GM12875 (cell line): ENCODE data around the gene XRCC4.

Source experiments
- H3K4me3 ChIP-seq: one replicate; pipeline ENCODE4 v1.5.1; 2011; ENCODE audit warnings: low read depth, low read length, control low read depth
- CTCF ChIP-seq: IDR thresholded peaks from 2 replicates; pipeline ENCODE4 v1.5.1; 2011; ENCODE audit warnings: low read depth, mild to moderate bottlenecking, control low read depth, inconsistent platforms, low read length, moderate library complexity, borderline replicate concordance; ENCODE audit not compliant: insufficient read depth

Gene XRCC4

GRCh38 chr5:83173826-83174225 is 96.5 kb downstream of the XRCC4 start:
- H3K4me3 ChIP-seq = no peak overlapping the region
- TF ChIP-seq CTCF = no peak

DNA sequence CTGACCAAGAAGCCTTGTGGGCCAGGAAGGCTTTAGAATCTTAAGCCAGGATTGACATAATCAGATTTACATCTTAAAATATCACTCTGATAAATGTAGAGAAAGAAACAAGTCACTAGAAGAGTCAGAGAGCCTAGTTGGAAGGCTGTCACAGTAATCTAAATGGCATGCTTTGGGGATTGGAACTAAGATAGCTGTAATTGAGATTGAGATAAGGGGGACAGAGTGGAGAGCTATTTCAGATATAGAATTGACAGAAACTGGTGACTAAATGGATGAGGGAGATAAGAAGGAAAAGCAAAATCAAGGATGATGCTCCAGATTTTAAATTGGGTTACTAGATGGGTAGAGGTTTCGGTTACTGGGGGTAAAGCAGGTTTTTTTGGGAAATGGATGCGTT is 100.5 kb downstream of the XRCC4 start:
- no peak overlapping the region for H3K4me3 ChIP-seq
- no peak for TF ChIP-seq CTCF

DNA sequence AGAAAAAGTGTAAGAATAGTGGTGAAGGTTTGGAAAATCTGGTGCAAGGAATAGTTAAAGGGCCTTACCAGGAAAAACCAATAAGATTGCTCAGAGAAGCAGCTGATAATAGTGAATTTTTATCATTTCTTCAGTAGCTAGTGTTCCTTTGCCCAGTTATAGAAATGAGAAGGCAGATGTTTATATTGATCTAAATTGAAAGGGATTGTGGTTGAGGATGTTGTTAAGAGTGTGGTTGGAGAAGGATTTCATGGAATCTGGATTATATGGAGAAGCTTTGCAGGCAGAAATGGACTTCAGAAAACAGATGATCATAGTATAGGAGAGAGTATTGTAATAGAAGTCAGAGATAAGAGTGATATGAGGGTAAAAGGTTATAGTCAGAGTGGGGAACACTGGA is 102.6 kb downstream of the XRCC4 start:
- TF ChIP-seq CTCF = no peak
- no peak overlapping the region for H3K4me3 ChIP-seq

- TF ChIP-seq CTCF = no peak
- no peak overlapping the region for H3K4me3 ChIP-seq
Measured at GRCh38 chr5:83184534-83184933, 107.2 kb downstream of the XRCC4 start.

DNA sequence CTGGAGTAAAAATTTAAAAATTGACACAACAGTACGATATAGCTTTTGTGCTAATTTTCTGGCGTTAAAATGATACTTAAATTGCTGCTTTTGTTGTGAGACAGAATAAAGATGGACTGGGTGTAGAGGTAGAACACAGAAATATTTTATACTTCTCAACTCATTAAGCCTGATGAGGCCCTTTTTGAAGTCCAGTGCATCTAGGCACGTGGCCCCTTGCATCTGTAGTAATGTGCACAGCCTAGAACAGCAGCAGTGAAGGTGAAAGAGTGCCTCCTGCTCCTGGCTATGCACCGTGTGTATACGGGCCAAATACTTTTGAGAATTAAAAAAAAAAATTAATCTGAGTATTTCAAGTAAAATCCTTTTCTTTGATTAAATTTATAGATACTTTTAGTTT is 115.6 kb downstream of the XRCC4 start:
- no peak for TF ChIP-seq CTCF
- H3K4me3 ChIP-seq = no peak overlapping the region

DNA sequence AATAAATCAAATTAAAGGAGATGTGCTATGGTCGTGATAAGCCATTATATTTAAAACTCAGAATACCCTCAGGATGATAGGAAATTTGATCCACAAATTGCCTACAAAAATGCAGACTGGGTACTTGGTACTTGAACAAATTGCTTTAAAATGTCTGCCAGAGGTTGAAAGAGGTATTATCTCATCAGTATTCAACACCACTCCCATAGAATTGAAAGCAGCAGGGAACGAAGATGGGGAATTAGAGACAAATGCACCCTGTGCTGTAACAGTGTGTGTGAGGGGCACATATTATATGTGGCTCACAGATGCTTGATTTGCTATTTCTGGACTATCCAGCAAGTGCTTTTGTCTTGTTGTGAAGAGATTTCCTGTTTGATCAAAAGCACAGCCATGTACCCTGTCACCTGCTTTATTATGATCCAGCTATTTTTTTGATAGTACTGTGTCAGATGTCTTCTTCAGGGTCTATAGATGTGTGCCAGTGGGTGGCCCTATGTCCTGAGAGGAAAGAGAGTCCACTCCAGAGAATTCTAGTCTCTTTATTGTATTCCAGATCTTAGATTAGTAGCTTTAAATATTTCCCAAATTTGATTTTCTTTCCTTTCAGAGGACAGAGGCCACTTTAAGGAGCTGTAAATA is 120.1 kb downstream of the XRCC4 start:
- no peak overlapping the region for H3K4me3 ChIP-seq
- no peak for TF ChIP-seq CTCF

DNA sequence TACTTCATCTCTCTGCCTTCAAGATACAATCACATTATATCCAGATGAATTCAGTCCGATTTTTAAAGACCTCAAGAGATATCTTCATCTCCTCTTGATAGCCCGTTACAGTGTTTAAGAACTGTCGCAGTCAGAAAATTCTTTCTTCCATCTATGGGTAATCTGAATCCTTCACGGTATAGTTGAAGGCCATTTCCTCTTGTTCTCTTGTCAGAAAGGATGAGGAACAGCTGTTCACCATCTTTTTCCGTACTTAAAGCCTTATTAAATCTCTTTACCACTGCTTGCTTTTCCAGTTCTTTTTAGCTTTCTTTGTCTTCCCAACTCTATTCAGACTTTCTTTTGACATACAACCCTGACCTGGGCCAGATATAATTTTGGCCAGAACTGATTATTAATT is 121.8 kb downstream of the XRCC4 start:
- H3K4me3 ChIP-seq = no peak overlapping the region
- TF ChIP-seq CTCF = no peak
